A673 (cell line): Measurements from ENCODE around the gene OR8B3.

ENCODE experiments used
- EZH2 ChIP-seq: fragments of 200-600 bp; sonication (generic); IDR thresholded peaks from 2 replicates; pipeline ENCODE4 v1.6.1; 2017; ENCODE audit warnings: borderline replicate concordance, low read depth, mild to moderate bottlenecking, mixed read lengths, antibody characterized with exemption, low read length; ENCODE audit not compliant: poor library complexity, severe bottlenecking
- TF ChIP-seq, protein P1 (sequence below): fragments of 300-800, 200-600 bp; sonication (generic); conservative IDR thresholded peaks from 2 replicates; pipeline ENCODE4 v1.5.1; 2017; ENCODE audit warnings: low read depth, mild to moderate bottlenecking, antibody characterized with exemption, low read length, moderate library complexity, mixed read lengths

DNA sequence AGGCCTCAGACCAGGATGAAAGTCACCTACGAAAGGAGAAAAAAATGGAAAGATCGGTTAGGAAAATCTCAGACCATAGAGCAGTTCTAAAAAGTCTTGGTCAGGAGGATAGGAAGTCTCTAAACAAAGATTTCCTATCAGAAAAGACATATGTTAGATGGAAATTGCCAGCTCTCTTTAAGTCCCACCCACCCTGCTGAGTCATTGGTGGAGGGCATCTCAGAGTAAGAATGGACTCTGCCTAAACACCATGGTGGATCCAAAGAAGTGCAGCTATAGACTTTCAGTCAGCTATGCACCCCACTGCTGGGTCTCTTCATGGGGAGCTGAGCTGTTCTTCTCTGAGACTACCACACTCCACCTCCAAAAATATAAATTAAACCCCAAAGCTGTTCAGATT is 18.2 kb downstream of the OR8B3 start:
- TF ChIP-seq, protein P1, sequence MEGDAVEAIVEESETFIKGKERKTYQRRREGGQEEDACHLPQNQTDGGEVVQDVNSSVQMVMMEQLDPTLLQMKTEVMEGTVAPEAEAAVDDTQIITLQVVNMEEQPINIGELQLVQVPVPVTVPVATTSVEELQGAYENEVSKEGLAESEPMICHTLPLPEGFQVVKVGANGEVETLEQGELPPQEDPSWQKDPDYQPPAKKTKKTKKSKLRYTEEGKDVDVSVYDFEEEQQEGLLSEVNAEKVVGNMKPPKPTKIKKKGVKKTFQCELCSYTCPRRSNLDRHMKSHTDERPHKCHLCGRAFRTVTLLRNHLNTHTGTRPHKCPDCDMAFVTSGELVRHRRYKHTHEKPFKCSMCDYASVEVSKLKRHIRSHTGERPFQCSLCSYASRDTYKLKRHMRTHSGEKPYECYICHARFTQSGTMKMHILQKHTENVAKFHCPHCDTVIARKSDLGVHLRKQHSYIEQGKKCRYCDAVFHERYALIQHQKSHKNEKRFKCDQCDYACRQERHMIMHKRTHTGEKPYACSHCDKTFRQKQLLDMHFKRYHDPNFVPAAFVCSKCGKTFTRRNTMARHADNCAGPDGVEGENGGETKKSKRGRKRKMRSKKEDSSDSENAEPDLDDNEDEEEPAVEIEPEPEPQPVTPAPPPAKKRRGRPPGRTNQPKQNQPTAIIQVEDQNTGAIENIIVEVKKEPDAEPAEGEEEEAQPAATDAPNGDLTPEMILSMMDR: no peak
- TF ChIP-seq EZH2: no peak
